OCI-LY7 (cell line): ENCODE results near the gene FBLN1. TPM values are rescaled to one million over a fixed set of nuclear protein-coding genes. Genes with fewer than 3 reads are reported as not detected.

Experiments used
- BruUV-seq: library from RNA; stranded (reverse); fragments of 400-500 nt; replicated peaks from 2 replicates; lab custom pipeline; 2021; lab: Mats Ljungman, UMichigan
- CTCF ChIA-PET: fragments of 300-600 bp; sonication (Branson Sonifier 250); formaldehyde crosslinking; loops from one replicate; lab custom pipeline; 2022; ENCODE audit warnings: antibody characterized with exemption; ENCODE audit not compliant: unreplicated experiment; lab: Charles Lee
- POLR2A ChIA-PET: fragments of 300-600 bp; sonication (Branson Sonifier 250); formaldehyde crosslinking; loops from one replicate; lab custom pipeline; 2022; ENCODE audit warnings: antibody characterized with exemption; lab: Charles Lee
- DNase-seq: peaks from one replicate; pipeline ENCODE4 v3.0.0-alpha.2; 2015; ENCODE audit warnings: low spot score
- H2AFZ ChIP-seq: fragments of 200-600 bp; sonication (generic), shearing (Covaris generic); 2 replicates; pipeline ENCODE4 v1.6.1; 2014; ENCODE audit warnings: mild to moderate bottlenecking, antibody characterized with exemption, low read length, moderate library complexity
- H3K27ac ChIP-seq: fragments of 200-600 bp; sonication (generic); 2 replicates; pipeline ENCODE4 v1.5.1; 2014; ENCODE audit warnings: mixed run types, low read depth, mild to moderate bottlenecking, moderate library complexity, low read length, inconsistent platforms; ENCODE audit not compliant: poor library complexity, severe bottlenecking
- H3K36me3 ChIP-seq: fragments of 200-600 bp; sonication (generic); 2 replicates; pipeline ENCODE4 v1.6.1; 2014; ENCODE audit warnings: mild to moderate bottlenecking, antibody characterized with exemption, low read length, moderate library complexity, mixed read lengths; ENCODE audit not compliant: insufficient read depth
- H3K4me1 ChIP-seq: fragments of 200-600 bp; sonication (generic); 2 replicates; pipeline ENCODE4 v1.5.1; 2014; ENCODE audit warnings: mild to moderate bottlenecking, low read length; ENCODE audit not compliant: insufficient read depth, poor library complexity, severe bottlenecking
- H3K4me2 ChIP-seq: fragments of 200-600 bp; sonication (generic); 2 replicates; pipeline ENCODE4 v1.6.1; 2014; ENCODE audit warnings: mild to moderate bottlenecking, low read length
- H3K4me3 ChIP-seq: fragments of 200-600 bp; sonication (generic); 2 replicates; pipeline ENCODE4 v1.5.1; 2014; ENCODE audit warnings: mild to moderate bottlenecking, low read depth, low read length; ENCODE audit not compliant: poor library complexity, severe bottlenecking
- H3K79me2 ChIP-seq: fragments of 200-600 bp; sonication (generic); 2 replicates; pipeline ENCODE4 v1.6.1; 2016; ENCODE audit warnings: low read depth, mild to moderate bottlenecking, low read length, moderate library complexity, mixed read lengths; ENCODE audit not compliant: insufficient read depth
- H3K9me2 ChIP-seq: fragments of 200-600 bp; sonication (generic); 2 replicates; pipeline ENCODE4 v1.6.1; 2016; ENCODE audit warnings: mild to moderate bottlenecking, low read length, mixed read lengths; ENCODE audit not compliant: insufficient read depth
- H3K9me3 ChIP-seq: fragments of 200-600 bp; sonication (generic); 2 replicates; pipeline ENCODE4 v1.6.1; 2014; ENCODE audit warnings: mild to moderate bottlenecking, mixed run types, low read length, mixed read lengths
- H4K20me1 ChIP-seq: fragments of 200-600 bp; sonication (generic); 2 replicates; pipeline ENCODE4 v1.6.1; 2014; ENCODE audit warnings: mild to moderate bottlenecking, antibody characterized with exemption, low read length, moderate library complexity, mixed read lengths; ENCODE audit not compliant: insufficient read depth
- CTCF ChIP-seq: fragments of 200-600 bp; sonication (generic); conservative IDR thresholded peaks from 2 replicates; pipeline ENCODE4 v1.5.1; 2014; ENCODE audit warnings: mild to moderate bottlenecking, antibody characterized with exemption, low read length, moderate library complexity, mixed read lengths
- EZH2phosphoT487 ChIP-seq: fragments of 200-600 bp; sonication (generic); IDR thresholded peaks from 2 replicates; pipeline ENCODE4 v1.6.1; 2018; ENCODE audit warnings: low read depth, borderline replicate concordance, mild to moderate bottlenecking, mixed run types, antibody characterized with exemption, low read length, moderate library complexity, mixed read lengths
- intact Hi-C: fragments of 100-400 bp; cut with micrococcal nuclease; formaldehyde crosslinking; loops from one replicate; pipeline ENCODE4 v1.10.0; 2022; ENCODE audit not compliant: unreplicated experiment
- total RNA-seq, 2 experiments: library from RNA; depleted of rRNA in 1 of 2; stranded (reverse); fragments of >200 nt in 1 of 2; shearing (Covaris generic) in 1 of 2; gene quantifications; 2 replicates each; pipeline ENCODE4 v1.2.3, GENCODE V29; 2014 to 2022

The FBLN1 gene
- total RNA-seq, 2 experiments from 2014 or later: not detected

GRCh38 chr22:45543243-45543642 is 40.6 kb downstream of the FBLN1 start:
- CTCF ChIA-PET: no interaction called here

GRCh38 chr22:45544588-45545170 is 42.0 kb downstream of the FBLN1 start:
- no peaks in the 10 kb centered on the region for H3K36me3 ChIP-seq
- H3K4me2 ChIP-seq: no peak overlapping the region
- H3K4me3 ChIP-seq: no peak overlapping the region
- H3K9me3 ChIP-seq: no peaks in the 10 kb centered on the region
- ChIA-PET CTCF (no interaction called here), POLR2A (interaction anchor here (0.6 kb wide), 1 partner anchor 486 kb away, joined by 3 read pairs; no protein-coding TSS in a partner anchor)
- no peak overlapping the region for H3K27ac ChIP-seq
- BruUV-seq: no TSS peak
- no peaks in the 10 kb centered on the region for H3K4me1 ChIP-seq
- H3K9me2 ChIP-seq: no peaks in the 10 kb centered on the region
- no peak overlapping the region for H2AFZ ChIP-seq
- intact Hi-C loops: no loop called here
- no peak for DNase-seq
- no peak for TF ChIP-seq CTCF
- no peak for TF ChIP-seq EZH2phosphoT487
- H4K20me1 ChIP-seq: no peaks in the 10 kb centered on the region
- no peaks in the 10 kb centered on the region for H3K79me2 ChIP-seq

More at GRCh38 chr22:45543243-45543642, 40.6 kb downstream of the FBLN1 start:
- no peaks in the 10 kb centered on the region for H3K9me3 ChIP-seq
- H3K27ac ChIP-seq: no peak overlapping the region
- no peaks in the 10 kb centered on the region for H4K20me1 ChIP-seq
- H3K4me1 ChIP-seq: no peaks in the 10 kb centered on the region
- intact Hi-C loops: no loop called here
- H2AFZ ChIP-seq: no peak overlapping the region
- H3K79me2 ChIP-seq: no peaks in the 10 kb centered on the region
- TF ChIP-seq EZH2phosphoT487: no peak
- no peak for TF ChIP-seq CTCF
- H3K4me3 ChIP-seq: no peak overlapping the region
- no peak overlapping the region for H3K4me2 ChIP-seq
- H3K36me3 ChIP-seq: no peaks in the 10 kb centered on the region
- H3K9me2 ChIP-seq: no peaks in the 10 kb centered on the region
- POLR2A ChIA-PET: interaction anchor here (0.7 kb wide), 1 partner anchor 73 kb away, joined by 3 read pairs; no protein-coding TSS in a partner anchor
- BruUV-seq: no TSS peak
- no peak for DNase-seq

DNA sequence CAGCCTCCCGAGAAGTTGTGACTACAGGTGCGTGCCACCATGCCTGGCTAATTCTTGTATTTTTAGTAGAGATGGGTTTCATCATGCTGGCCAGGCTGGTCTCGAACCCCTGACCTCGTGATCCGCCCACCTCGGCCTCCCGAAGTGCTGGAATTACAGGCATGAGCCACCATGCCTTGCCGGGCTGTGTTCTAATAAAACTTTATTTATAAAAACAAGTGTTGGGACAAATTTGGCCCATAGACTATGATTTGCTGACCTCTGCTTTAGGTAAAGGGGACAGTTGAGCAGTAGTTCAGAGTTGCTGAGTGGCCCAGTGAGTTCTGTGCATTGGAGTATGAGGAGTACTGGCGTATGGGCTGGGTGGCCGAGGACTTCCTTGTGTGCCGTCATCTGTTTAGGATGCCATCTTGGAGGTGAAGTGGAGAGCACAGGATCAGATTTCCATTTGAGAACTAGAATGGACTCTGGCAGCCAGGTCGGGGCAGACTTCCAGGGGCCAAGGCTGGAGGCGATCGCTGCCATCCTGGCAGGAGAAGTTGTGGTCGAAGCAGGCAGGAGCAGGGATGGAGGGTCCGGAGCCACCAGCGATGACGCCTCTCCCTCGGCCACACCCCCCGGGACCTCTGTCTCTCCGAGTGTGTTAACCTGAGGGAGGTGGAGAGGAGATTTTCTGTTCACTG is 43.8 kb downstream of the FBLN1 start:
- no peak for TF ChIP-seq EZH2phosphoT487
- TF ChIP-seq CTCF: no peak
- no peak overlapping the region for H3K4me3 ChIP-seq
- ChIA-PET CTCF (no interaction called here), POLR2A (no interaction called here)
- no peaks in the 10 kb centered on the region for H3K79me2 ChIP-seq
- intact Hi-C loops: no loop called here
- H2AFZ ChIP-seq: no peak overlapping the region
- no peaks in the 10 kb centered on the region for H3K36me3 ChIP-seq
- no peaks in the 10 kb centered on the region for H4K20me1 ChIP-seq
- H3K4me1 ChIP-seq: no peaks in the 10 kb centered on the region
- no peak for DNase-seq
- no peaks in the 10 kb centered on the region for H3K9me2 ChIP-seq
- no peak overlapping the region for H3K27ac ChIP-seq
- H3K4me2 ChIP-seq: no peak overlapping the region
- BruUV-seq: no TSS peak
- no peaks in the 10 kb centered on the region for H3K9me3 ChIP-seq
